Tibial nerve (tissue), 4 donors: ENCODE measurements around the gene IL21R. TPM values are rescaled to one million over a fixed set of nuclear protein-coding genes. Genes with fewer than 3 reads are reported as not detected.

Experiments used
- DNase-seq, 2 donors: peaks; one replicate each; pipeline ENCODE4 v3.0.0-alpha.2; 2019; ENCODE audit warnings: low spot score in 2 of 2
- H3K27ac ChIP-seq, 4 donors: fragments of 200-600 bp; sonication (generic) in 3 of 4; one replicate each; pipeline ENCODE4 v1.5.1; 2017 to 2019; ENCODE audit warnings: mild to moderate bottlenecking in 1 of 4
- H3K27me3 ChIP-seq, 2 donors: fragments of 200-600 bp; sonication (generic) in 1 of 2; one replicate each; pipeline versions ENCODE4 v1.5.1 to v1.6.0; 2017 to 2019
- H3K36me3 ChIP-seq, 3 donors: fragments of 200-600 bp; sonication (generic); one replicate each; pipeline ENCODE4 v1.5.1; 2018 to 2019
- H3K4me1 ChIP-seq, 4 donors: fragments of 200-600 bp; sonication (generic) in 3 of 4; one replicate each; pipeline ENCODE4 v1.5.1; 2017 to 2019
- H3K4me3 ChIP-seq, 4 donors: fragments of 200-600 bp; sonication (generic) in 3 of 4; one replicate each; pipeline ENCODE4 v1.5.1; 2017 to 2019; ENCODE audit warnings: mild to moderate bottlenecking in 1 of 4, moderate library complexity in 1 of 4
- H3K9me3 ChIP-seq, 4 donors: fragments of 200-600 bp; sonication (generic) in 3 of 4; one replicate each; pipeline ENCODE4 v1.5.1; 2017 to 2019
- EP300 ChIP-seq, 2 donors: sonication (generic); formaldehyde crosslinking; IDR thresholded peaks; one replicate each; pipeline ENCODE4 v1.6.1; 2017; ENCODE audit warnings: antibody characterized with exemption in 2 of 2, mild to moderate bottlenecking in 1 of 2
- POLR2A ChIP-seq, 2 donors: fragments of 450-650 bp; IDR thresholded peaks; one replicate each; pipeline ENCODE4 v1.6.1; 2017; ENCODE audit warnings: antibody characterized with exemption in 2 of 2, mild to moderate bottlenecking in 2 of 2, moderate library complexity in 2 of 2
- WGBS, 2 donors: methylation state at CpG; one replicate each; pipeline ENCODE4 v1.1.5; 2018; 5-methylcytosine and 5-hydroxymethylcytosine counted together
- total RNA-seq, 4 donors: library from RNA; depleted of rRNA; stranded (reverse); fragments of >200 nt; gene quantifications; one replicate each; pipeline ENCODE4 v1.1.0, GENCODE V29; 2016
- TF ChIP-seq, protein P1 (sequence below), 5 experiments: fragments of 200-600 bp in 3 of 5; fragments of 450-650 bp in 2 of 5; sonication (generic) in 3 of 5; IDR thresholded peaks; one replicate each; pipeline ENCODE4 v1.5.1; 2016 to 2019; ENCODE audit warnings: antibody characterized with exemption in 5 of 5, mild to moderate bottlenecking in 3 of 5, moderate library complexity in 2 of 5

IL21R gene
- 1 to 10 TPM in 1 of 4 donors, under 1 TPM in 1, not detected in 2; 0.21 to 1.2 TPM for total RNA-seq

DNA sequence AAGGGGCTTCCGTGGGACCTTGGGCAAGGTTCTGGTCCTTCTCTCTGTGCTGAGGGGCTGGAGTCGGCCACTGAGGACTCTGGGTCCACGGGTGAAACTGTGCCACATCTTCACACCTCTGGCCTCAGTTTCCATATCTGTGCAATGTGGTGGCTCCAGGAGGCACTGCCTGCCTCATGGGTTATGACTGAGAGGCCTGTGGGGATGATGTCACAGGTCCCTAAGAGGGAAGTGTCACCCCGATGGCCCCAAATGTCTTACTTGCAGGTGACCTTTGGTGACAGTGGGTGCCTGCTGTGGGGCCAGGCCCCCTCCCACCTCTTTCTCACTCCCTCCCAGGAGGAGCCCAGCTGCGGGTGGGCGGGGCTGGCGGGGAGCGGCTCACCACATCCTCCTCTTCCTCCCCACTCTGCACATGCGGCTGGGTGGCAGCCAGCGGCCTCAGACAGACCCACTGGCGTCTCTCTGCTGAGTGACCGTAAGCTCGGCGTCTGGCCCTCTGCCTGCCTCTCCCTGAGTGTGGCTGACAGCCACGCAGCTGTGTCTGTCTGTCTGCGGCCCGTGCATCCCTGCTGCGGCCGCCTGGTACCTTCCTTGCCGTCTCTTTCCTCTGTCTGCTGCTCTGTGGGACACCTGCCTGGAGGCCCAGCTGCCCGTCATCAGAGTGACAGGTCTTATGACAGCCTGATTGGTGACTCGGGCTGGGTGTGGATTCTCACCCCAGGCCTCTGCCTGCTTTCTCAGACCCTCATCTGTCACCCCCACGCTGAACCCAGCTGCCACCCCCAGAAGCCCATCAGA, at the start of gene IL21R:
Gene IL21R, plus strand, starts transcription at position 407 of the 801 bp plus-strand sequence. CDS start 27,898 bp downstream, outside the sequence.
- H3K27ac ChIP-seq: peak within 1 kb of the TSS in 1 of 4 donors; percentile 26
- no peak for TF ChIP-seq EP300 (IDR thresholded peaks at IDR 0.05)
- no peak for TF ChIP-seq POLR2A (IDR thresholded peaks at IDR 0.05)
- TF ChIP-seq, protein P1, sequence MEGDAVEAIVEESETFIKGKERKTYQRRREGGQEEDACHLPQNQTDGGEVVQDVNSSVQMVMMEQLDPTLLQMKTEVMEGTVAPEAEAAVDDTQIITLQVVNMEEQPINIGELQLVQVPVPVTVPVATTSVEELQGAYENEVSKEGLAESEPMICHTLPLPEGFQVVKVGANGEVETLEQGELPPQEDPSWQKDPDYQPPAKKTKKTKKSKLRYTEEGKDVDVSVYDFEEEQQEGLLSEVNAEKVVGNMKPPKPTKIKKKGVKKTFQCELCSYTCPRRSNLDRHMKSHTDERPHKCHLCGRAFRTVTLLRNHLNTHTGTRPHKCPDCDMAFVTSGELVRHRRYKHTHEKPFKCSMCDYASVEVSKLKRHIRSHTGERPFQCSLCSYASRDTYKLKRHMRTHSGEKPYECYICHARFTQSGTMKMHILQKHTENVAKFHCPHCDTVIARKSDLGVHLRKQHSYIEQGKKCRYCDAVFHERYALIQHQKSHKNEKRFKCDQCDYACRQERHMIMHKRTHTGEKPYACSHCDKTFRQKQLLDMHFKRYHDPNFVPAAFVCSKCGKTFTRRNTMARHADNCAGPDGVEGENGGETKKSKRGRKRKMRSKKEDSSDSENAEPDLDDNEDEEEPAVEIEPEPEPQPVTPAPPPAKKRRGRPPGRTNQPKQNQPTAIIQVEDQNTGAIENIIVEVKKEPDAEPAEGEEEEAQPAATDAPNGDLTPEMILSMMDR (IDR thresholded peaks at IDR 0.05): no peak
- peaks cover 0 to 18% (median 7%) of the 10 kb centered on the region in 4 donors for H3K4me1 ChIP-seq
- DNase-seq: no peak
- H3K36me3 ChIP-seq: no peaks in the 10 kb centered on the region
- peaks cover 0 to 8% of the 10 kb centered on the region in 2 donors for H3K27me3 ChIP-seq
- WGBS, 2 donors: 21 to 24% methylated on average over 19 to 22 of the region's 23 CpGs
- H3K9me3 ChIP-seq: no peaks in the 10 kb centered on the region
- H3K4me3 ChIP-seq: peak within 1 kb of the TSS in 2 of 4 donors; percentile 10 to 27

DNA sequence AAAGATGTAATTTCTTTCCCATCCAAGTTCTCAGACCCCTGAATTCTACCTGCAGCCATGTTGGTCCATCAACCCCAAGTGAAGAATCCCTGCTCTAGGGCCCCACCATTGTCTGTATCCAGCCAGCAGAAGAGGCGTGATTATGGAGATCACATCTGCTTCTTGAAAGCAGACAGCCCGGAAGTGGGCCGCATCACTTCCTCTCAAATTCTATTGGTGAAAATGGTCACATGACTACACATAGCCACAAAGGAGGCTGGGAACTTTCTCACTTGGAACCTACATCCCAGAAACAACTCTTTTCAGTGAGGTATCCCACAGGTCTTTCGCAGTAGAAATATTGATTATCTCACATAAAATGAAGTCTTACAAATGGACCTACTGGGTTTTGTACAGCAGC, 48.1 kb upstream of the IL21R start:
- peaks cover 0 to 77% (median 0%) of the 10 kb centered on the region in 3 donors for H3K36me3 ChIP-seq
- H3K9me3 ChIP-seq: no peaks in the 10 kb centered on the region
- no peak for DNase-seq
- H3K27me3 ChIP-seq: no peaks in the 10 kb centered on the region
- no peak overlapping the region for H3K4me3 ChIP-seq
- H3K27ac ChIP-seq: no peak overlapping the region
- TF ChIP-seq POLR2A (IDR thresholded peaks at IDR 0.05): no peak
- TF ChIP-seq, protein P1 (IDR thresholded peaks at IDR 0.05): no peak
- no peak for TF ChIP-seq EP300 (IDR thresholded peaks at IDR 0.05)
- no peaks in the 10 kb centered on the region for H3K4me1 ChIP-seq
- WGBS, 2 donors: 94 to 95% methylated on average over 4 of the region's 4 CpGs

DNA sequence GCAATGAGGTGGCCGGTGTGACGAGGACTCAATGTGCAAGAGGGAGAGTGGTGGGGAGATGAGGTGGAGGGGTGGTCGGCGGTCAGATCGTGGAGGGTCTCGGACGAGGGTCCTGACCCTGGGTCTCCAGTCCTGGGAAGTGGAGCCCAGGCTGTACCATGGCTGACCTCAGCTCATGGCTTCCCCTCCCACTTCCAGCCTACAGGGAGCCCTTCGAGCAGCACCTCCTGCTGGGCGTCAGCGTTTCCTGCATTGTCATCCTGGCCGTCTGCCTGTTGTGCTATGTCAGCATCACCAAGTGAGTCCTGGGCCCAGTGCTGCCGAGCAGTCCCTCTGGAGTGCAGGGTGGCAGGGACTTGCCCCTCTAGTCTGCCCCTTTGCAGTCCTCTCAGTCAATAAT, 46.4 kb upstream of the IL21R start:
- Histone ChIP-seq H3K4me3 (no peak overlapping the region), H3K27ac (no peak overlapping the region), H3K27me3 (no peaks in the 10 kb centered on the region), H3K36me3 (peaks cover 0 to 76% (median 2%) of the 10 kb centered on the region in 3 donors), H3K4me1 (no peaks in the 10 kb centered on the region), H3K9me3 (no peaks in the 10 kb centered on the region)
- DNase-seq: peak in 1 of 2 donors; percentile 24
- TF ChIP-seq, protein P1 (IDR thresholded peaks at IDR 0.05): peak in 2 of 5 experiments; percentile 17 to 23
- peak in 1 of 2 donors; percentile 13 for TF ChIP-seq EP300 (IDR thresholded peaks at IDR 0.05)
- no peak for TF ChIP-seq POLR2A (IDR thresholded peaks at IDR 0.05)
- 77 to 79% methylated on average over 12 of the region's 12 CpGs for WGBS, 2 donors

DNA sequence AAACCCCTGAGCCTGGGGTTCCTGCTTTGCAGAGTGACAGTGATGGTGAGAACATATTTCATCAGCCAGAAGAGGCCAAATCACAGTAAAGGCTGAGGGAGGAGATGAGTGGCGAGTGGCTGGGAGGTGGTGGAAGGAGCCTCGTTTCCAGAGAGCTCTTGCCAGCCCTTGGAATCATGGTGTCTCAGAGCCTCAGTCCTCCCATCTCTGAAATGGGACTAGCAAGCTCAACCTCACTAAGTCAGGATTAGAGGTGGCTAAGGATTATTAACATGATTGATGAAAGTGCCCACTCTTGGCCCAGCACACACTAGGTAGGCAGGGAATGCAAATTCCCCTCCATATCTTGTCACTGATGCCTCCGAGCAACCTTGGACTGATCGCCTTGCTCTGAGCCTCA, 45.2 kb upstream of the IL21R start:
- Histone ChIP-seq H3K4me1 (no peaks in the 10 kb centered on the region), H3K27ac (no peak overlapping the region), H3K27me3 (no peaks in the 10 kb centered on the region), H3K36me3 (peaks cover 0 to 81% (median 2%) of the 10 kb centered on the region in 3 donors), H3K9me3 (no peaks in the 10 kb centered on the region), H3K4me3 (no peak overlapping the region)
- 89 to 90% methylated on average over 4 of the region's 4 CpGs for WGBS, 2 donors
- no peak for DNase-seq
- TF ChIP-seq POLR2A (IDR thresholded peaks at IDR 0.05) (no peak), EP300 (IDR thresholded peaks at IDR 0.05) (no peak)
- TF ChIP-seq, protein P1 (IDR thresholded peaks at IDR 0.05): no peak

DNA sequence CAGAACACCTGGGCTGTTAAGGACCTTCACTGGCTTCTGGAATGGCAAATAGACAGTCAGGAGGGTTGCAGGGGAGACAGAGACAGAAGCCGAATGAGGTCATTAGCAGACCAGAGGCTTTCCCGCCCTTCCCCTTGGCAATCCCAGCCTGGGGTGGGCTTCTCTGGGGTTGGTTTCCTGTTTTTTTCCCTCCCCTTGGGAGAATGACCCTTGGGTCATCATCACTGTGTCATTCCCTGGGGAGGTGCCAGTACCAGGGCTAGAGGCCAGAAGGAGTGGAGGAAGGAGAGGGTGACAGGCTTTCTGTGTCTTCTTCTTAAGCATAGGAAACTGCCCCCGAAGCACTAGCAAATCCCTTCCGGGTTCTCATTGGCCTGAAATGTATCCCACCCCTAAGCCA, 42.9 kb upstream of the IL21R start:
- Histone ChIP-seq H3K4me3 (no peak overlapping the region), H3K36me3 (peaks cover 0 to 75% (median 2%) of the 10 kb centered on the region in 3 donors), H3K9me3 (no peaks in the 10 kb centered on the region), H3K27me3 (no peaks in the 10 kb centered on the region), H3K27ac (no peak overlapping the region), H3K4me1 (no peaks in the 10 kb centered on the region)
- 82 to 86% methylated on average over 4 of the region's 4 CpGs for WGBS, 2 donors
- no peak for DNase-seq
- TF ChIP-seq POLR2A (IDR thresholded peaks at IDR 0.05): no peak
- no peak for TF ChIP-seq EP300 (IDR thresholded peaks at IDR 0.05)
- TF ChIP-seq, protein P1 (IDR thresholded peaks at IDR 0.05): no peak
